GM19035 (cell line): ENCODE results near the gene SPAG4.

Experiments used
- ATAC-seq: cut with Tn5 transposase; IDR thresholded peaks from one replicate; pipeline ENCODE4 v1.9.1; 2021; ENCODE audit not compliant: unreplicated experiment

Gene SPAG4

GRCh38 chr20:35652641-35653429, 37.2 kb downstream of the SPAG4 start:
- ATAC-seq = no peak

GRCh38 chr20:35653430-35653734, 37.8 kb downstream of the SPAG4 start:
- ATAC-seq = no peak

- ATAC-seq = no peak
Measured at GRCh38 chr20:35653893-35654292, 38.3 kb downstream of the SPAG4 start.

GRCh38 chr20:35654415-35654814, 38.8 kb downstream of the SPAG4 start:
- ATAC-seq = no peak

GRCh38 chr20:35657271-35657670, 41.6 kb downstream of the SPAG4 start:
- ATAC-seq = no peak

GRCh38 chr20:35660122-35660937, 44.7 kb downstream of the SPAG4 start:
- no peak for ATAC-seq

- ATAC-seq = no peak
Measured at GRCh38 chr20:35661053-35661452, 45.4 kb downstream of the SPAG4 start.

GRCh38 chr20:35661908-35662307, 46.3 kb downstream of the SPAG4 start:
- ATAC-seq = no peak

GRCh38 chr20:35662551-35662950, 46.9 kb downstream of the SPAG4 start:
- no peak for ATAC-seq

GRCh38 chr20:35663516-35664465, 48.2 kb downstream of the SPAG4 start:
- ATAC-seq = peak; percentile 10

- peak; percentile 81 for ATAC-seq
Measured at GRCh38 chr20:35664466-35665206, 49.0 kb downstream of the SPAG4 start, which contains the start of the genes CPNE1 and RBM12. TSS of gene CPNE1 (minus strand) at chr20:35664900. CDS start at chr20:35632923, 31,977 bp downstream. TSS of gene RBM12 (minus strand) at chr20:35664900. CDS start at chr20:35655322, 9,578 bp downstream.

- no peak for ATAC-seq
Measured at GRCh38 chr20:35665949-35666288, 50.3 kb downstream of the SPAG4 start.

- ATAC-seq = no peak
Measured at GRCh38 chr20:35669221-35669620, 53.6 kb downstream of the SPAG4 start.

- ATAC-seq = no peak
Measured at GRCh38 chr20:35669681-35670080, 54.1 kb downstream of the SPAG4 start.
